Adrenal gland (tissue), 12 donors: ENCODE data around the gene KCNIP1. TPM values are rescaled to one million over a fixed set of nuclear protein-coding genes. Genes with fewer than 3 reads are reported as not detected.

Experiments used
- DNase-seq, 7 donors: peaks; one replicate each; pipeline ENCODE4 v3.0.0-alpha.2; 2019 to 2020
- H3K27ac ChIP-seq, 5 donors: fragments of 200-600 bp; sonication (generic) in 4 of 5; 1 replicate in 3 of 5; 2 replicates in 2 of 5; pipeline versions ENCODE4 v1.5.1 to v1.8.0; 2016 to 2020; ENCODE audit warnings: mild to moderate bottlenecking in 1 of 5
- H3K27me3 ChIP-seq: fragments of 200-600 bp; 2 replicates; pipeline ENCODE4 v1.8.0; 2021
- H3K36me3 ChIP-seq, 2 donors: fragments of 200-600 bp; replicated peaks in 1 of 2; 1 replicate in 1 of 2; 2 replicates in 1 of 2; pipeline versions ENCODE4 v1.5.1 to v1.8.0; 2018 to 2022
- H3K4me1 ChIP-seq, 2 donors: fragments of 200-600 bp; replicated peaks in 1 of 2; 1 replicate in 1 of 2; 2 replicates in 1 of 2; pipeline versions ENCODE4 v1.5.1 to v1.8.0; 2018 to 2021
- H3K4me3 ChIP-seq, 4 donors: fragments of 200-600 bp; sonication (generic) in 3 of 4; one replicate each; pipeline ENCODE4 v1.5.1; 2016 to 2018
- H3K9me3 ChIP-seq, 3 donors: fragments of 200-600 bp; sonication (generic) in 1 of 3; replicated peaks in 1 of 3; 1 replicate in 2 of 3; 2 replicates in 1 of 3; pipeline versions ENCODE4 v1.5.1 to v1.8.0; 2016 to 2021
- POLR2A ChIP-seq, 2 donors: fragments of 450-650 bp; IDR thresholded peaks; one replicate each; pipeline ENCODE4 v1.6.1; 2017; ENCODE audit warnings: antibody characterized with exemption in 2 of 2, mild to moderate bottlenecking in 2 of 2, moderate library complexity in 1 of 2
- WGBS, 4 donors: extraction: QIAGEN DNeasy Blood & Tissue Kit in 2 of 4; methylation state at CpG; one replicate each; pipeline versions ENCODE4 v1.1.5 to v1.1.7; 2013 to 2017; 5-methylcytosine and 5-hydroxymethylcytosine counted together
- intact Hi-C, 2 donors: fragments of 100-400 bp; cut with DNase I; formaldehyde crosslinking; loops; one replicate each; pipeline versions ENCODE4 v1.14.1 to v1.15.0; 2022 to 2023
- polyA plus RNA-seq, 3 donors: library from polyadenylated mRNA; stranded (reverse); fragments of 200-250 nt in 2 of 3; fragments of 350-450 nt in 1 of 3; fragmentation: Illumina TruSeq in 1 of 3; extraction: RNeasy Lipid Tissue Mini Kit (QIAGEN cat#74804) in 1 of 3; gene quantifications; one replicate each; pipeline ENCODE4 v1.2.3, GENCODE V29; 2013 to 2014
- total RNA-seq, 9 donors: library from RNA; depleted of rRNA in 4 of 9; stranded (reverse); fragments of >200 nt in 4 of 9; fragments of 120-200 nt in 1 of 9; fragmentation: NEBNext Ultra II Directional in 1 of 9; extraction: Animal tissue kit (Norgen Biotek cat#: 25700) in 1 of 9; gene quantifications; one replicate each; pipeline versions ENCODE4 v1.1.0 to v1.2.4, GENCODE V29; 2013 to 2023
- TF ChIP-seq, protein P1 (sequence below), 6 experiments: fragments of 450-650 bp in 4 of 6; fragments of 200-600 bp in 2 of 6; sonication (generic) in 1 of 6; IDR thresholded peaks; 1 replicate in 5 of 6; 2 replicates in 1 of 6; pipeline versions ENCODE4 v1.5.1 to v1.8.0; 2016 to 2021; ENCODE audit warnings: antibody characterized with exemption in 6 of 6, mild to moderate bottlenecking in 2 of 6, moderate library complexity in 1 of 6
- donor health status: healthy with polysubstance abuse.
- donor health status: Bipolar disorder and iron deficiency.
- donor health status: DM: yes; HTN: yes; CAD: no.
- donor health status: DM: no; HTN: no; CAD: no.
- donor health status: DM: no; HTN: no; CAD: no.
- donor health status: DM: yes; HTN: yes; CAD: no.

Gene KCNIP1
- total and polyA plus RNA-seq, 12 donors, result 0.14 to 12.6 (median 1.7) TPM; not detected in 1

DNA sequence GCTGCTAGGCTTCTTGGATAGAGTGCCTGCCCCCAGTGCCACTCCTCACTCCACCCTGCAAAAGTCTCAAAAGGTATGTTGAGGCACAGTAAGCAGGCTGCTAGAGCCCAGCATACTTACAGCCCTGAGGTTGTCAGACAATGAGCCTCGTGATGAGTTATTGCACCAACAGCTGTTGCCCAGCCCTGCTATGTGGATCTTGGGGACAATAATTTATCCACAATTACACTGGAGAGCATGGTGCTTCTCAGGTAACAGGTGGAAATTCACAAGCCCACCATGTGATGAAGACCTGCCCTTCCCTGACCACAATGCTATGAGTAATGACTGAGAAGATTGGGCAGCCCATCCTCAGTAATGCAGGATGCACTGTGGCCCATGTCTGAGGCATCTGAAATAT, 36.5 kb downstream of the KCNIP1 start:
- H3K36me3 ChIP-seq, result no peaks in the 10 kb centered on the region
- H3K9me3 ChIP-seq, result peaks cover 0 to 2% (median 0%) of the 10 kb centered on the region in 3 donors
- H3K4me3 ChIP-seq, result no peak overlapping the region
- DNase-seq, result no peak
- H3K27me3 ChIP-seq, result no peaks in the 10 kb centered on the region
- no peaks in the 10 kb centered on the region for H3K4me1 ChIP-seq
- TF ChIP-seq, protein P1, sequence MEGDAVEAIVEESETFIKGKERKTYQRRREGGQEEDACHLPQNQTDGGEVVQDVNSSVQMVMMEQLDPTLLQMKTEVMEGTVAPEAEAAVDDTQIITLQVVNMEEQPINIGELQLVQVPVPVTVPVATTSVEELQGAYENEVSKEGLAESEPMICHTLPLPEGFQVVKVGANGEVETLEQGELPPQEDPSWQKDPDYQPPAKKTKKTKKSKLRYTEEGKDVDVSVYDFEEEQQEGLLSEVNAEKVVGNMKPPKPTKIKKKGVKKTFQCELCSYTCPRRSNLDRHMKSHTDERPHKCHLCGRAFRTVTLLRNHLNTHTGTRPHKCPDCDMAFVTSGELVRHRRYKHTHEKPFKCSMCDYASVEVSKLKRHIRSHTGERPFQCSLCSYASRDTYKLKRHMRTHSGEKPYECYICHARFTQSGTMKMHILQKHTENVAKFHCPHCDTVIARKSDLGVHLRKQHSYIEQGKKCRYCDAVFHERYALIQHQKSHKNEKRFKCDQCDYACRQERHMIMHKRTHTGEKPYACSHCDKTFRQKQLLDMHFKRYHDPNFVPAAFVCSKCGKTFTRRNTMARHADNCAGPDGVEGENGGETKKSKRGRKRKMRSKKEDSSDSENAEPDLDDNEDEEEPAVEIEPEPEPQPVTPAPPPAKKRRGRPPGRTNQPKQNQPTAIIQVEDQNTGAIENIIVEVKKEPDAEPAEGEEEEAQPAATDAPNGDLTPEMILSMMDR (IDR thresholded peaks at IDR 0.05), result no peak
- TF ChIP-seq POLR2A (IDR thresholded peaks at IDR 0.05), result no peak
- 80 to 100% (median 95%) methylated on average over 1 of the region's 1 CpG for WGBS, 4 donors
- intact Hi-C loops, result no loop called here
- H3K27ac ChIP-seq, result no peak overlapping the region

DNA sequence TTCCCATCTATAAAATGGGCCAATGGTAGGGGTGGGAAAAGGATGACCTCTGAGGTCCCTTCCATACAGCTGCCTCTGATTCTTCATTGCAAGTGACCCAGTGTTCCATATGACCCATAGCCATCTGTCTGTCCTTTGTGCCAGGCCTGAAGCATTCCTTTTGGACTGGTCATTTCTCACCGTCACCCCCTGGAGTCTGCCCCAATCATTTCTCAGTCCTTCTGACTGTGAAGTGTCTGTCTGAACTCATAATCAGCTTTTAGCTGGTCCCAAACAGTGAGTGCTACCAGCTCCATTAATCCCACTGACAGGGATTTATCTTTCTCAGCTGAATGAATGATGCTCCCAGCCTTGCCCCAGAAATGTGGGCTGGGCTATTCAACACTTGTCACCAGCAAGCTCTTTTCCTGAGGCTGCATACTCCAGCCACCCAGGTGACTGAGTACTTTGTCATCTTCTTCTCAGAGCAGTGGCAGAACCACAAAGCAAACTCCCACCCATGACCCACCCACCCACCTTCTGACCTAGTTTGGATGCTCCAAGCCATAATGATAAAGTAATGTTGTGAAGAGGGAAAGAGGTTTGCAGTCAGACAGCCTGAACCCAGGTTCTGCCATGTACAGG, 37.4 kb downstream of the KCNIP1 start:
- TF ChIP-seq, protein P1 (IDR thresholded peaks at IDR 0.05), result no peak
- no peak for TF ChIP-seq POLR2A (IDR thresholded peaks at IDR 0.05)
- no peak for DNase-seq
- Histone ChIP-seq H3K36me3 (no peaks in the 10 kb centered on the region), H3K27me3 (no peaks in the 10 kb centered on the region), H3K9me3 (peaks cover 0 to 9% (median 0%) of the 10 kb centered on the region in 3 donors), H3K27ac (no peak overlapping the region), H3K4me3 (no peak overlapping the region), H3K4me1 (no peaks in the 10 kb centered on the region)
- intact Hi-C loops, result no loop called here
- 88 to 100% (median 95%) methylated on average over 1 of the region's 1 CpG for WGBS, 4 donors

DNA sequence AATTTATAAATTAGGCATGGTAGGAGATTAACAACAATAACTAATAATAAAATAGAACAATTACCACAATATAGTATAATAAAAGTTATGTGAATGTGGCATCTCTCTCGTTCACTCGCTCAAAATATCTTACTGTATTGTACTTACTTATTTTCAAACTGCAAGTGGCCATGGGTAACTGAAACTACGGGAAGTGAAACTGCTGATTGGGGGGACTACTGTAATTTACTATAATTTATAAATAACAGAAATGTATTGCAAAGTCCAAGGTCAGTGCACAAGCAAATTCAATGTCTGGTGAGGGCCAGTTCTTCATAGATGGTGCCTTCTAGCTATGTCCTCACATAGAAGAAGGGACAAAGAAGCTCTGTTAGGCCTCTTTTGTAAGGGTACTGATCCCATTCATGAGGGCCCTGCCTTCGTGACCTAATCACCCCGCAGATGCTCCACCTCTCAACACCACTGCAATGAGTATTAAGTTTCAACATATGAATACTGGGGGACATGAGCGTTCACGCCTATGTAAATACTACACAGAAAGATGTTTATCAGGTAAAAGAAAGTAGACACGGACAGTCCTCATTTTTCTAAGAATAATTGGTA, 39.0 kb downstream of the KCNIP1 start:
- H3K4me3 ChIP-seq, result no peak overlapping the region

DNA sequence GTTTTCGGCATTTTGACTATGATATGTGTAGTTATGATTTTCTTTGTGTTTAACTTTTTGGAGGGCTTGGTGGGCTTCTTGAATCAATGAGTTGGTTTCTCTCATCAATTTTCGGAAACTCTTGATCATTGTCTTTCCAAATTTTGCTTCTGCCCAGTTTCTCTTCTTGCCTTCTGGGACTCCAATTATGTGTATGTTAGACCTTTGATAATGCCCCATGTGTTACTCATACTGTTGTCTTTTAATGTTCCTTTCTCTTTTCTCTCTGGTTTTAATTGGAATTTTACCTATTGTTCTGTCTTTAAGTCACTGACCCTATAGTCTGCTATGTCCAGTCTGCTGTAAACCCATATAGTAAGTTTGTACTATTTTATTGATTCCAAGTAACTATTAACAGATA, 41.5 kb downstream of the KCNIP1 start:
- Histone ChIP-seq H3K36me3 (no peaks in the 10 kb centered on the region), H3K9me3 (peaks cover 0 to 9% (median 0%) of the 10 kb centered on the region in 3 donors), H3K4me3 (no peak overlapping the region), H3K27me3 (no peaks in the 10 kb centered on the region), H3K27ac (no peak overlapping the region), H3K4me1 (no peaks in the 10 kb centered on the region)
- no peak for DNase-seq
- WGBS, 4 donors, result 45 to 85% (median 83%) methylated on average over 2 of the region's 2 CpGs
- TF ChIP-seq POLR2A (IDR thresholded peaks at IDR 0.05), result no peak
- TF ChIP-seq, protein P1 (IDR thresholded peaks at IDR 0.05), result no peak
- intact Hi-C loops, result no loop called here

More for the DNA sequence above, 39.0 kb downstream of the KCNIP1 start:
- Histone ChIP-seq H3K9me3 (peaks cover 0 to 9% (median 0%) of the 10 kb centered on the region in 3 donors), H3K36me3 (no peaks in the 10 kb centered on the region), H3K27me3 (no peaks in the 10 kb centered on the region), H3K4me1 (no peaks in the 10 kb centered on the region), H3K27ac (no peak overlapping the region)
- TF ChIP-seq, protein P1 (IDR thresholded peaks at IDR 0.05), result no peak
- TF ChIP-seq POLR2A (IDR thresholded peaks at IDR 0.05), result no peak
- DNase-seq, result no peak
- WGBS, 4 donors, result 78 to 84% (median 82%) methylated on average over 8 of the region's 8 CpGs
- intact Hi-C loops, result no loop called here
